Astrocyte (in vitro differentiated cells and primary cell): Measurements from ENCODE around the gene POU2F3. TPM values are rescaled to one million over a fixed set of nuclear protein-coding genes. Genes with fewer than 3 reads are reported as not detected.

Source experiments
- DNase-seq: peaks from one replicate; pipeline ENCODE4 v3.0.0-alpha.2; 2010; ENCODE audit warnings: low read depth
- FAIRE-seq: peaks from 2 replicates; lab custom pipeline; 2011; peaks lifted over from hg19 to GRCh38; lab: Jason Lieb, UNC
- H2AFZ ChIP-seq: 2 replicates; pipeline ENCODE4 v1.6.0; 2012; ENCODE audit warnings: low read depth, low read length, inconsistent platforms
- H3K27ac ChIP-seq: 2 replicates; pipeline ENCODE4 v1.5.1; 2011; ENCODE audit warnings: low read depth, low read length, inconsistent platforms
- H3K27me3 ChIP-seq: 2 replicates; pipeline ENCODE4 v1.6.0; 2011; ENCODE audit warnings: low read length, inconsistent platforms; ENCODE audit not compliant: insufficient read depth
- H3K36me3 ChIP-seq: 2 replicates; pipeline ENCODE4 v1.5.1; 2011; ENCODE audit warnings: low read length, inconsistent platforms; ENCODE audit not compliant: insufficient read depth
- H3K4me1 ChIP-seq: 2 replicates; pipeline ENCODE4 v1.5.1; 2011; ENCODE audit warnings: low read length, inconsistent platforms; ENCODE audit not compliant: insufficient read depth
- H3K4me2 ChIP-seq: 2 replicates; pipeline ENCODE4 v1.6.0; 2012; ENCODE audit warnings: low read length, inconsistent platforms
- H3K4me3 ChIP-seq: 2 replicates; pipeline ENCODE4 v1.5.1; 2011; ENCODE audit warnings: low read depth, mild to moderate bottlenecking, low read length, inconsistent platforms; ENCODE audit not compliant: insufficient read depth
- H3K79me2 ChIP-seq: 2 replicates; pipeline ENCODE4 v1.6.0; 2012; ENCODE audit warnings: mild to moderate bottlenecking, low read length, inconsistent platforms; ENCODE audit not compliant: insufficient read depth
- H3K9ac ChIP-seq: 2 replicates; pipeline ENCODE4 v1.6.0; 2012; ENCODE audit warnings: mild to moderate bottlenecking, low read length, inconsistent platforms
- H3K9me3 ChIP-seq: 2 replicates; pipeline ENCODE4 v1.5.1; 2012; ENCODE audit warnings: low read depth, mild to moderate bottlenecking, low read length, inconsistent platforms; ENCODE audit not compliant: insufficient read depth
- H4K20me1 ChIP-seq: 2 replicates; pipeline ENCODE4 v1.6.0; 2012; ENCODE audit warnings: low read length, inconsistent platforms; ENCODE audit not compliant: insufficient read depth
- H3K27ac Mint-ChIP-seq: one replicate; pipeline ENCODE4 v1.8.0; 2021; ENCODE audit warnings: mild to moderate bottlenecking, mixed read lengths; ENCODE audit not compliant: unreplicated experiment
- H3K27me3 Mint-ChIP-seq: one replicate; pipeline ENCODE4 v1.8.0; 2021; ENCODE audit warnings: low read depth, mixed read lengths; ENCODE audit not compliant: unreplicated experiment
- H3K36me3 Mint-ChIP-seq: one replicate; pipeline ENCODE4 v1.8.0; 2021; ENCODE audit warnings: low read depth, mixed read lengths; ENCODE audit not compliant: unreplicated experiment
- H3K4me1 Mint-ChIP-seq: one replicate; pipeline ENCODE4 v1.8.0; 2021; ENCODE audit warnings: low read depth, mixed read lengths; ENCODE audit not compliant: unreplicated experiment
- H3K4me3 Mint-ChIP-seq: one replicate; pipeline ENCODE4 v1.8.0; 2021; ENCODE audit warnings: mild to moderate bottlenecking, moderate library complexity, mixed read lengths; ENCODE audit not compliant: unreplicated experiment
- H3K9me3 Mint-ChIP-seq: one replicate; pipeline ENCODE4 v1.8.0; 2021; ENCODE audit warnings: mild to moderate bottlenecking, mixed read lengths; ENCODE audit not compliant: unreplicated experiment
- EZH2 ChIP-seq: IDR thresholded peaks from 2 replicates; pipeline ENCODE4 v1.6.1; 2012; ENCODE audit warnings: mild to moderate bottlenecking, low read length, inconsistent platforms; ENCODE audit not compliant: insufficient read depth
- total RNA-seq: library from RNA; stranded (reverse); gene quantifications from 2 replicates; pipeline ENCODE4 v1.2.1, GENCODE V29; 2021
- TF ChIP-seq, protein P1 (sequence below): IDR thresholded peaks from 2 replicates; pipeline ENCODE4 v1.5.1; 2011; ENCODE audit warnings: low read depth, mild to moderate bottlenecking, inconsistent platforms, low read length, moderate library complexity; ENCODE audit not compliant: insufficient read depth

The POU2F3 gene
- total RNA-seq, 1 donor from 2014 or later, result 0.20 TPM

DNA sequence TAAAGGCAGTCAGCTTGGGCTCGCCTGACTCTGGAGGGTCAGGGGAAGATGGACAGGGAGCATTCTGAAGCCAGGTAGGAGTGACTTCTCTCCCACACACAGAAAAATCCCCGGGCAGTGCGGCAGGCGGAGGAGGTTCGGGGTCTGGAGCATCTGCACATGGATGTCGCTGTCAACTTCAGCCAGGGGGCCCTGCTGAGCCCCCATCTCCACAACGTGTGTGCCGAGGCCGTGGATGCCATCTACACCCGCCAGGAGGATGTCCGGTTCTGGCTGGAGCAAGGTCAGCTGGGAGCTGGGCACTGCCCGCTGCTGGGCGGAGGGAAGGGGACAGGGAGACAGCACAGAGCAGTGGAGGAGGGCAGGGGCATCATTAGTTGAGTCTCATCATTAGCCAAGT lies 13.2 kb upstream of the POU2F3 start:
- peaks cover 2% of the 10 kb centered on the region for H3K9me3 Mint-ChIP-seq
- Histone ChIP-seq H3K4me2 (no peak overlapping the region), H3K4me1 (peaks cover 9% of the 10 kb centered on the region), H3K4me3 (no peak overlapping the region), H2AFZ (no peak overlapping the region), H3K27me3 (no peaks in the 10 kb centered on the region), H3K79me2 (no peaks in the 10 kb centered on the region), H3K27ac (no peak overlapping the region), H4K20me1 (peaks cover 11% of the 10 kb centered on the region), H3K36me3 (no peaks in the 10 kb centered on the region), H3K9ac (no peak overlapping the region), H3K9me3 (no peaks in the 10 kb centered on the region)
- peaks cover 40% of the 10 kb centered on the region for H3K27me3 Mint-ChIP-seq
- no peak overlapping the region for H3K27ac Mint-ChIP-seq
- TF ChIP-seq EZH2, result no peak
- TF ChIP-seq, protein P1, sequence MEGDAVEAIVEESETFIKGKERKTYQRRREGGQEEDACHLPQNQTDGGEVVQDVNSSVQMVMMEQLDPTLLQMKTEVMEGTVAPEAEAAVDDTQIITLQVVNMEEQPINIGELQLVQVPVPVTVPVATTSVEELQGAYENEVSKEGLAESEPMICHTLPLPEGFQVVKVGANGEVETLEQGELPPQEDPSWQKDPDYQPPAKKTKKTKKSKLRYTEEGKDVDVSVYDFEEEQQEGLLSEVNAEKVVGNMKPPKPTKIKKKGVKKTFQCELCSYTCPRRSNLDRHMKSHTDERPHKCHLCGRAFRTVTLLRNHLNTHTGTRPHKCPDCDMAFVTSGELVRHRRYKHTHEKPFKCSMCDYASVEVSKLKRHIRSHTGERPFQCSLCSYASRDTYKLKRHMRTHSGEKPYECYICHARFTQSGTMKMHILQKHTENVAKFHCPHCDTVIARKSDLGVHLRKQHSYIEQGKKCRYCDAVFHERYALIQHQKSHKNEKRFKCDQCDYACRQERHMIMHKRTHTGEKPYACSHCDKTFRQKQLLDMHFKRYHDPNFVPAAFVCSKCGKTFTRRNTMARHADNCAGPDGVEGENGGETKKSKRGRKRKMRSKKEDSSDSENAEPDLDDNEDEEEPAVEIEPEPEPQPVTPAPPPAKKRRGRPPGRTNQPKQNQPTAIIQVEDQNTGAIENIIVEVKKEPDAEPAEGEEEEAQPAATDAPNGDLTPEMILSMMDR, result no peak
- FAIRE-seq (no peak), DNase-seq (no peak)
- no peaks in the 10 kb centered on the region for H3K4me1 Mint-ChIP-seq
- no peak overlapping the region for H3K4me3 Mint-ChIP-seq
- H3K36me3 Mint-ChIP-seq, result peaks cover 9% of the 10 kb centered on the region

- FAIRE-seq, result no peak
Measured at GRCh38 chr11:120227228-120227852, 12.6 kb upstream of the POU2F3 start.

More at GRCh38 chr11:120227228-120227852, 12.6 kb upstream of the POU2F3 start:
- Mint-ChIP-seq H3K36me3 (peaks cover 9% of the 10 kb centered on the region), H3K9me3 (peaks cover 2% of the 10 kb centered on the region), H3K27ac (no peak overlapping the region), H3K4me3 (no peak overlapping the region), H3K4me1 (no peaks in the 10 kb centered on the region), H3K27me3 (peaks cover 44% of the 10 kb centered on the region)
- H3K9me3 ChIP-seq, result no peaks in the 10 kb centered on the region
- peaks cover 10% of the 10 kb centered on the region for H4K20me1 ChIP-seq
- H2AFZ ChIP-seq, result no peak overlapping the region
- no peak overlapping the region for H3K27ac ChIP-seq
- no peak overlapping the region for H3K9ac ChIP-seq
- no peak for TF ChIP-seq EZH2
- TF ChIP-seq, protein P1, result no peak
- no peak overlapping the region for H3K4me3 ChIP-seq
- peaks cover 9% of the 10 kb centered on the region for H3K4me1 ChIP-seq
- no peak overlapping the region for H3K4me2 ChIP-seq
- H3K36me3 ChIP-seq, result no peaks in the 10 kb centered on the region
- DNase-seq, result no peak
- no peaks in the 10 kb centered on the region for H3K27me3 ChIP-seq
- H3K79me2 ChIP-seq, result no peaks in the 10 kb centered on the region
